Measurements from ENCODE around the gene NFAM1. TPM values are rescaled to one million over a fixed set of nuclear protein-coding genes. Genes with fewer than 3 reads are reported as not detected.

NFAM1 gene
- total RNA-seq, 1 donor from 2014 or later: 0.19 TPM

- Histone ChIP-seq H3K27ac (no peak overlapping the region), H3K79me2 (ENCODE audit: low read depth) (no peaks in the 10 kb centered on the region), H3K9ac (no peak overlapping the region), H3K36me3 (no peaks in the 10 kb centered on the region), H3K27me3 (no peaks in the 10 kb centered on the region), H3K4me1 (peaks cover 14% of the 10 kb centered on the region), H2AFZ (replicated peaks) (no peak overlapping the region), H3F3A (ENCODE audit: low read depth) (peaks cover 26% of the 10 kb centered on the region), H3K4me3 (no peak overlapping the region), H3K9me3 (ENCODE audit: low read depth) (no peaks in the 10 kb centered on the region), H3K4me2 (no peak overlapping the region), H4K20me1 (ENCODE audit: low read depth) (peaks cover 2% of the 10 kb centered on the region)
- peaks cover 3% of the 10 kb centered on the region for H3K9me3 Mint-ChIP-seq
- no peaks in the 10 kb centered on the region for H3K36me3 Mint-ChIP-seq
- no peak for DNase-seq (ENCODE audit: low spot score)
- H3K27me3 Mint-ChIP-seq (ENCODE audit: insufficient read depth, low read depth): peaks cover 20% of the 10 kb centered on the region
- H3K4me1 Mint-ChIP-seq: peaks cover 27% of the 10 kb centered on the region
- no peak overlapping the region for H3K27ac Mint-ChIP-seq
- no peak overlapping the region for H3K4me3 Mint-ChIP-seq
- TF ChIP-seq CTCF (IDR thresholded peaks at IDR 0.05) (no peak), EZH2phosphoT487 (IDR thresholded peaks at IDR 0.05) (no peak), EZH2 (IDR thresholded peaks at IDR 0.05) (no peak)
These were observed 34.6 kb downstream of the NFAM1 start for GRCh38 chr22:42397332-42398249.

GRCh38 chr22:42396621-42397331, 35.4 kb downstream of the NFAM1 start:
- DNase-seq (ENCODE audit: low spot score): no peak
- H3K4me3 ChIP-seq: no peak overlapping the region
- peaks cover 2% of the 10 kb centered on the region for H4K20me1 ChIP-seq (ENCODE audit: low read depth)
- H3K36me3 ChIP-seq: no peaks in the 10 kb centered on the region
- Mint-ChIP-seq H3K36me3 (no peaks in the 10 kb centered on the region), H3K27ac (peak overlapping the region; percentile 74), H3K4me3 (no peak overlapping the region), H3K4me1 (peaks cover 24% of the 10 kb centered on the region), H3K27me3 (ENCODE audit: insufficient read depth, low read depth) (peaks cover 20% of the 10 kb centered on the region), H3K9me3 (peaks cover 5% of the 10 kb centered on the region)
- no peaks in the 10 kb centered on the region for H3K27me3 ChIP-seq
- no peaks in the 10 kb centered on the region for H3K9me3 ChIP-seq (ENCODE audit: low read depth)
- peaks cover 14% of the 10 kb centered on the region for H3K4me1 ChIP-seq
- H3F3A ChIP-seq (ENCODE audit: low read depth): peaks cover 26% of the 10 kb centered on the region
- H3K9ac ChIP-seq: no peak overlapping the region
- no peak overlapping the region for H3K4me2 ChIP-seq
- no peaks in the 10 kb centered on the region for H3K79me2 ChIP-seq (ENCODE audit: low read depth)
- no peak overlapping the region for H2AFZ ChIP-seq (replicated peaks)
- H3K27ac ChIP-seq: no peak overlapping the region
- TF ChIP-seq EZH2 (IDR thresholded peaks at IDR 0.05): no peak
- TF ChIP-seq EZH2phosphoT487 (IDR thresholded peaks at IDR 0.05): no peak
- TF ChIP-seq CTCF (IDR thresholded peaks at IDR 0.05): no peak

DNA sequence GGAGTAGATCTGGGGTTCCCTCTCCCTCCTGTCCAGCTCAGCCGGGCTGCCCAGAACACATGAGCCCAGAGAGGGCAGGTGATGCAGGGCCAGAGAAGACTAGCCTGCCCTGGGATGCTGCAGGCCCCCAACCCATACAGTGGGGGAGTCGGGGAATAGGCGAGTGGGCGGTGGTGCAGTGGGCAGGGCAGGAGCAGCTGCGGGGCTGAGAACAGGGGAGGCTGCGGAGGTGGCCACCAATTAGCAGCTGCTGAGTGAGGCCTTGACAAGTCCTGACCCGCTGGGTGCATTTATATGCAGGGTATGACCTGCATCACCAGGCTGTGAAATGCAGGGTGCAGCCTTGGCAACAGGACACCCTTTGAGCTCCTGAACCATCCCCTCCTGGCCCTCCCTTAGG, 43.1 kb downstream of the NFAM1 start:
- Histone ChIP-seq H3K9me3 (ENCODE audit: low read depth) (no peaks in the 10 kb centered on the region), H3K79me2 (ENCODE audit: low read depth) (no peaks in the 10 kb centered on the region), H3K27ac (no peak overlapping the region), H2AFZ (replicated peaks) (no peak overlapping the region), H3K27me3 (no peaks in the 10 kb centered on the region), H3K36me3 (no peaks in the 10 kb centered on the region), H4K20me1 (ENCODE audit: low read depth) (no peaks in the 10 kb centered on the region), H3K4me2 (no peak overlapping the region), H3K9ac (no peak overlapping the region), H3K4me3 (no peak overlapping the region), H3K4me1 (no peaks in the 10 kb centered on the region), H3F3A (ENCODE audit: low read depth) (peaks cover 3% of the 10 kb centered on the region)
- Mint-ChIP-seq H3K9me3 (peaks cover 2% of the 10 kb centered on the region), H3K4me3 (no peak overlapping the region), H3K4me1 (peaks cover 42% of the 10 kb centered on the region), H3K27me3 (ENCODE audit: insufficient read depth, low read depth) (peaks cover 29% of the 10 kb centered on the region), H3K27ac (peak overlapping the region; percentile 90), H3K36me3 (no peaks in the 10 kb centered on the region)
- TF ChIP-seq CTCF (IDR thresholded peaks at IDR 0.05): no peak
- no peak for TF ChIP-seq EZH2phosphoT487 (IDR thresholded peaks at IDR 0.05)
- TF ChIP-seq EZH2 (IDR thresholded peaks at IDR 0.05): no peak
- no peak for DNase-seq (ENCODE audit: low spot score)

All from neural progenitor cell (in vitro differentiated cells).